Astrocyte (in vitro differentiated cells and primary cell): ENCODE data around the gene KCTD10. TPM values are rescaled to one million over a fixed set of nuclear protein-coding genes. Genes with fewer than 3 reads are reported as not detected.

ENCODE experiments used
- DNase-seq: peaks from one replicate; pipeline ENCODE4 v3.0.0-alpha.2; 2010; ENCODE audit warnings: low read depth
- FAIRE-seq: peaks from 2 replicates; lab custom pipeline; 2011; peaks lifted over from hg19 to GRCh38; lab: Jason Lieb, UNC
- H2AFZ ChIP-seq: 2 replicates; pipeline ENCODE4 v1.6.0; 2012; ENCODE audit warnings: low read depth, low read length, inconsistent platforms
- H3K27ac ChIP-seq: 2 replicates; pipeline ENCODE4 v1.5.1; 2011; ENCODE audit warnings: low read depth, low read length, inconsistent platforms
- H3K27me3 ChIP-seq: 2 replicates; pipeline ENCODE4 v1.6.0; 2011; ENCODE audit warnings: low read length, inconsistent platforms; ENCODE audit not compliant: insufficient read depth
- H3K36me3 ChIP-seq: 2 replicates; pipeline ENCODE4 v1.5.1; 2011; ENCODE audit warnings: low read length, inconsistent platforms; ENCODE audit not compliant: insufficient read depth
- H3K4me1 ChIP-seq: 2 replicates; pipeline ENCODE4 v1.5.1; 2011; ENCODE audit warnings: low read length, inconsistent platforms; ENCODE audit not compliant: insufficient read depth
- H3K4me2 ChIP-seq: 2 replicates; pipeline ENCODE4 v1.6.0; 2012; ENCODE audit warnings: low read length, inconsistent platforms
- H3K4me3 ChIP-seq: 2 replicates; pipeline ENCODE4 v1.5.1; 2011; ENCODE audit warnings: low read depth, mild to moderate bottlenecking, low read length, inconsistent platforms; ENCODE audit not compliant: insufficient read depth
- H3K79me2 ChIP-seq: 2 replicates; pipeline ENCODE4 v1.6.0; 2012; ENCODE audit warnings: mild to moderate bottlenecking, low read length, inconsistent platforms; ENCODE audit not compliant: insufficient read depth
- H3K9ac ChIP-seq: 2 replicates; pipeline ENCODE4 v1.6.0; 2012; ENCODE audit warnings: mild to moderate bottlenecking, low read length, inconsistent platforms
- H3K9me3 ChIP-seq: 2 replicates; pipeline ENCODE4 v1.5.1; 2012; ENCODE audit warnings: low read depth, mild to moderate bottlenecking, low read length, inconsistent platforms; ENCODE audit not compliant: insufficient read depth
- H4K20me1 ChIP-seq: 2 replicates; pipeline ENCODE4 v1.6.0; 2012; ENCODE audit warnings: low read length, inconsistent platforms; ENCODE audit not compliant: insufficient read depth
- H3K27ac Mint-ChIP-seq: one replicate; pipeline ENCODE4 v1.8.0; 2021; ENCODE audit warnings: mild to moderate bottlenecking, mixed read lengths; ENCODE audit not compliant: unreplicated experiment
- H3K27me3 Mint-ChIP-seq: one replicate; pipeline ENCODE4 v1.8.0; 2021; ENCODE audit warnings: low read depth, mixed read lengths; ENCODE audit not compliant: unreplicated experiment
- H3K36me3 Mint-ChIP-seq: one replicate; pipeline ENCODE4 v1.8.0; 2021; ENCODE audit warnings: low read depth, mixed read lengths; ENCODE audit not compliant: unreplicated experiment
- H3K4me1 Mint-ChIP-seq: one replicate; pipeline ENCODE4 v1.8.0; 2021; ENCODE audit warnings: low read depth, mixed read lengths; ENCODE audit not compliant: unreplicated experiment
- H3K4me3 Mint-ChIP-seq: one replicate; pipeline ENCODE4 v1.8.0; 2021; ENCODE audit warnings: mild to moderate bottlenecking, moderate library complexity, mixed read lengths; ENCODE audit not compliant: unreplicated experiment
- H3K9me3 Mint-ChIP-seq: one replicate; pipeline ENCODE4 v1.8.0; 2021; ENCODE audit warnings: mild to moderate bottlenecking, mixed read lengths; ENCODE audit not compliant: unreplicated experiment
- CTCF ChIP-seq: IDR thresholded peaks from 2 replicates; pipeline ENCODE4 v1.5.1; 2011; ENCODE audit warnings: low read depth, mild to moderate bottlenecking, inconsistent platforms, low read length, moderate library complexity; ENCODE audit not compliant: insufficient read depth
- EZH2 ChIP-seq: IDR thresholded peaks from 2 replicates; pipeline ENCODE4 v1.6.1; 2012; ENCODE audit warnings: mild to moderate bottlenecking, low read length, inconsistent platforms; ENCODE audit not compliant: insufficient read depth
- total RNA-seq: library from RNA; stranded (reverse); gene quantifications from 2 replicates; pipeline ENCODE4 v1.2.1, GENCODE V29; 2021

The KCTD10 gene
- total RNA-seq, 1 donor from 2014 or later, result 118 TPM

GRCh38 chr12:109462868-109463692, 14.0 kb downstream of the KCTD10 start:
- Histone ChIP-seq H3K4me1 (peaks cover 64% of the 10 kb centered on the region), H3K27me3 (no peaks in the 10 kb centered on the region), H3K9ac (peak overlapping the region; percentile 83), H3K27ac (peak overlapping the region; percentile 92), H2AFZ (peak overlapping the region; percentile 26), H3K4me3 (peak overlapping the region; percentile 42), H4K20me1 (peaks cover 31% of the 10 kb centered on the region), H3K36me3 (peaks cover 13% of the 10 kb centered on the region), H3K79me2 (peaks cover 85% of the 10 kb centered on the region), H3K4me2 (peak overlapping the region; percentile 87), H3K9me3 (no peaks in the 10 kb centered on the region)
- DNase-seq (peak; percentile 99), FAIRE-seq (peak; percentile 98)
- H3K27me3 Mint-ChIP-seq, result no peaks in the 10 kb centered on the region
- peaks cover 75% of the 10 kb centered on the region for H3K4me1 Mint-ChIP-seq
- TF ChIP-seq CTCF (no peak), EZH2 (no peak)
- H3K27ac Mint-ChIP-seq, result peak overlapping the region; percentile 100
- H3K4me3 Mint-ChIP-seq, result peak overlapping the region; percentile 70
- H3K36me3 Mint-ChIP-seq, result peaks cover 22% of the 10 kb centered on the region
- no peaks in the 10 kb centered on the region for H3K9me3 Mint-ChIP-seq

GRCh38 chr12:109461846-109462756, 15.0 kb downstream of the KCTD10 start:
- H3K27me3 Mint-ChIP-seq, result no peaks in the 10 kb centered on the region
- Histone ChIP-seq H3K9me3 (no peaks in the 10 kb centered on the region), H3K9ac (peak overlapping the region; percentile 83), H3K36me3 (peaks cover 22% of the 10 kb centered on the region), H3K4me2 (peak overlapping the region; percentile 87), H3K27me3 (no peaks in the 10 kb centered on the region), H3K4me3 (peak overlapping the region; percentile 42), H2AFZ (no peak overlapping the region), H3K4me1 (peaks cover 73% of the 10 kb centered on the region), H3K79me2 (peaks cover 85% of the 10 kb centered on the region), H4K20me1 (peaks cover 22% of the 10 kb centered on the region), H3K27ac (peak overlapping the region; percentile 92)
- H3K9me3 Mint-ChIP-seq, result no peaks in the 10 kb centered on the region
- TF ChIP-seq EZH2 (no peak), CTCF (no peak)
- peak overlapping the region; percentile 70 for H3K4me3 Mint-ChIP-seq
- peaks cover 82% of the 10 kb centered on the region for H3K4me1 Mint-ChIP-seq
- FAIRE-seq (peak; percentile 13), DNase-seq (peak; percentile 93)
- peak overlapping the region; percentile 100 for H3K27ac Mint-ChIP-seq
- peaks cover 25% of the 10 kb centered on the region for H3K36me3 Mint-ChIP-seq
